GM12878 (cell line): ENCODE results near the gene COA4. TPM values are rescaled to one million over a fixed set of nuclear protein-coding genes. Genes with fewer than 3 reads are reported as not detected.

Experiments used
- ATF7 ChIP-seq: fragments of 450-650 bp; IDR thresholded peaks from 2 replicates; pipeline ENCODE4 v1.6.1; 2016; ENCODE audit warnings: low read depth, mild to moderate bottlenecking
- BCL3 ChIP-seq: IDR thresholded peaks from 2 replicates; pipeline ENCODE4 v1.6.1; 2011; ENCODE audit warnings: borderline replicate concordance, low read depth, mild to moderate bottlenecking, moderate library complexity, low read length; ENCODE audit not compliant: insufficient read depth, poor library complexity, severe bottlenecking
- BMI1 ChIP-seq: fragments of 450-650 bp; IDR thresholded peaks from 2 replicates; pipeline ENCODE4 v1.6.1; 2016; ENCODE audit warnings: mild to moderate bottlenecking, moderate library complexity, borderline replicate concordance
- CEBPZ ChIP-seq: fragments of 150-350 bp; IDR thresholded peaks from 2 replicates; pipeline ENCODE4 v1.6.1; 2016; ENCODE audit warnings: low read depth, low read length
- ELK1 ChIP-seq: IDR thresholded peaks from 2 replicates; pipeline ENCODE4 v1.6.1; 2012; ENCODE audit warnings: low read depth, low read length, improper control_type of control experiment
- EZH2 ChIP-seq: IDR thresholded peaks from 2 replicates; pipeline ENCODE4 v1.6.1; 2012; ENCODE audit warnings: low read depth, mild to moderate bottlenecking, control low read depth, inconsistent platforms, low read length, borderline replicate concordance; ENCODE audit not compliant: control insufficient read depth
- FOXM1 ChIP-seq: IDR thresholded peaks from 2 replicates; pipeline ENCODE4 v1.6.1; 2012; ENCODE audit warnings: low read depth, mild to moderate bottlenecking, inconsistent platforms, low read length, moderate library complexity
- GABPA ChIP-seq: IDR thresholded peaks from 2 replicates; pipeline ENCODE4 v1.6.1; 2014; ENCODE audit warnings: antibody characterized with exemption, low read depth, mild to moderate bottlenecking, inconsistent platforms
- HDAC6 ChIP-seq: fragments of 200-600 bp; sonication (generic); IDR thresholded peaks from one replicate; pipeline ENCODE4 v1.8.0; 2017; ENCODE audit warnings: antibody characterized with exemption; ENCODE audit not compliant: unreplicated experiment
- MLLT1 ChIP-seq: fragments of 450-650 bp; IDR thresholded peaks from 2 replicates; pipeline ENCODE4 v1.6.1; 2016; ENCODE audit warnings: mild to moderate bottlenecking
- NBN ChIP-seq: fragments of 450-650 bp; IDR thresholded peaks from 2 replicates; pipeline ENCODE4 v1.6.1; 2016
- POLR2A ChIP-seq: IDR thresholded peaks from 2 replicates; pipeline ENCODE4 v1.6.1; 2011; ENCODE audit warnings: low read depth, mild to moderate bottlenecking, low read length
- RUNX3 ChIP-seq: IDR thresholded peaks from 2 replicates; pipeline ENCODE4 v1.6.1; 2012; ENCODE audit warnings: low read length, inconsistent platforms
- SMAD1 ChIP-seq: fragments of 450-650 bp; IDR thresholded peaks from 2 replicates; pipeline ENCODE4 v1.6.1; 2018; ENCODE audit warnings: mild to moderate bottlenecking, low read depth; ENCODE audit not compliant: partially characterized antibody
- SMC3 ChIP-seq: IDR thresholded peaks from 2 replicates; pipeline ENCODE4 v1.6.1; 2011; ENCODE audit warnings: low read length, improper control_type of control experiment, borderline replicate concordance
- ZNF687 ChIP-seq: fragments of 450-650 bp; IDR thresholded peaks from 2 replicates; pipeline ENCODE4 v1.6.1; 2017; ENCODE audit warnings: mild to moderate bottlenecking, moderate library complexity
- polyA plus RNA-seq, 11 experiments: library from polyadenylated mRNA; depleted of rRNA in 4 of 11; unstranded in 6 of 11; stranded (reverse) in 5 of 11; fragments of >200 nt; fragmentation: Nextera tagmentation in 4 of 11; fragmentation: Illumina TruSeq in 1 of 11; extraction: Ambion mirVana in 4 of 11; extraction: Trizol in 1 of 11; gene quantifications; 1 replicate in 1 of 11; 2 replicates in 10 of 11; pipeline versions ENCODE4 v1.2.1 to v1.2.3, GENCODE V29; 2011 to 2016; ENCODE audit warnings: inconsistent platforms in 2 of 11, missing spikeins in 2 of 11, low read depth in 1 of 11
- total RNA-seq, 4 experiments: library from RNA; depleted of rRNA in 3 of 4; stranded (reverse); fragments of >200 nt in 3 of 4; fragmentation: Illumina TruSeq in 1 of 4; extraction: Trizol in 1 of 4; gene quantifications; 2 replicates each; pipeline versions ENCODE4 v1.2.1 to v1.2.3, GENCODE V29; 2013 to 2021

The COA4 gene
- total and polyA plus RNA-seq, 10 of the 15 experiments (the other 5 are each of a cell fraction or from before 2014, with no cell fraction given) = 84.8 to 180 (median 104) TPM

GRCh38 chr11:73876424-73877310 lies at the start of gene COA4, which contains the start of gene PAAF1 (continued):
- TF ChIP-seq BCL3 (peak; percentile 40), MLLT1 (peak; percentile 21; the same call in 1 of the 2 replicates), EZH2 (no peak), HDAC6 (no peak), ATF7 (peak; percentile 35; the same call in 1 of the 2 replicates), RUNX3 (peak; percentile 71), ZNF687 (peak; percentile 64), POLR2A (peak; percentile 98), CEBPZ (peak; percentile 65), BMI1 (no peak), GABPA (peak; percentile 93), FOXM1 (no peak), SMC3 (no peak), SMAD1 (no peak), ELK1 (peak; percentile 71; the same call in 1 of the 2 replicates), NBN (peak; percentile 41)
